ENCODE data around the gene RGL3.
A peak's percentile ranks its signal among the peaks of the same experiment; 100 is the strongest.

RGL3 gene

DNA sequence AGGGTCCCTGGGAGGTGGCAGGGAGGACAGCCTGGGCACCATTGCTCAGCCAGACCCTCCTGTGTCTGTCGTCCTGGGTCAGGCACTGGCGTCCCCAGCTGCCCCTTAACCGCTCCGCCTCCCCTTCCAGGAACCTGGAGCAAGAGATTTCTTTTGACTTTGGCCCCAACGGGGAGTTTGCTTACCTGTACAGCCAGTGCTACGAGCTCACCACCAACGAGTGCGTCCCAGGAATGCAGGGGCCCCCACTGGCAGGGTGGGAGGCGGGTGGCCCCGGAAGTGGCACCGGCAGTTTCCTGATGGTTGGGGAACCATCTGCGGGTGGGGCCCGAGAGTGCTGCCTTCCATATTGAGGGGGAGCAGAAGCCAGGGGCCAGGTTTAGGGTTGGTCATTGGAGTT lies 29.3 kb upstream of the RGL3 start:
- no peak overlapping the region for H3K4ac ChIP-seq (ENCODE audit: low read depth, low read length)
- H3K27me3 ChIP-seq (ENCODE audit: insufficient read depth, low read length) = no peaks in the 10 kb centered on the region
- peaks cover 63 to 64% of the 10 kb centered on the region in 2 experiments for H3K36me3 ChIP-seq (ENCODE audit: control insufficient read depth in 1 of 2, insufficient read depth in 2 of 2, low read length in 2 of 2)
- no peaks in the 10 kb centered on the region for H3K4me1 ChIP-seq (ENCODE audit: control insufficient read depth in 1 of 2, insufficient read depth in 2 of 2, low read length in 2 of 2)
- no peak overlapping the region for H3K27ac ChIP-seq (ENCODE audit: low read depth, low read length)
- H3K23ac ChIP-seq (ENCODE audit: low read length) = no peak overlapping the region
- WGBS (ENCODE audit: extremely low coverage, insufficient coverage, insufficient read length) = no CpG with 5 or more reads among the region's 13 CpGs
- no peak overlapping the region for H2BK5ac ChIP-seq (ENCODE audit: low read depth, low read length, poor library complexity)
- DNase-seq = no peak
- H3K18ac ChIP-seq (ENCODE audit: low read length) = no peak overlapping the region
- H3K4me2 ChIP-seq (ENCODE audit: low read length) = no peak overlapping the region
- no peaks in the 10 kb centered on the region for H3K79me1 ChIP-seq (ENCODE audit: low read length)
- no peak overlapping the region for H3K14ac ChIP-seq (ENCODE audit: low read length)
- H2AK5ac ChIP-seq (ENCODE audit: low read length) = no peak overlapping the region
- H3K9ac ChIP-seq (ENCODE audit: low read length) = no peak overlapping the region
- H3K79me2 ChIP-seq (ENCODE audit: control insufficient read depth, insufficient read depth, low read length, poor library complexity) = no peaks in the 10 kb centered on the region
- H3K9me3 ChIP-seq (ENCODE audit: insufficient read depth, low read depth, low read length) = no peaks in the 10 kb centered on the region
- no peak overlapping the region for H2BK120ac ChIP-seq (ENCODE audit: insufficient read depth, low read length, poor library complexity)
- no peak overlapping the region for H3K4me3 ChIP-seq (ENCODE audit: low read depth, low read length)
- H2AFZ ChIP-seq (ENCODE audit: insufficient read depth, low read length, poor library complexity) = no peak overlapping the region
- H4K91ac ChIP-seq (ENCODE audit: low read depth, low read length) = no peak overlapping the region
- no peak overlapping the region for H4K12ac ChIP-seq (ENCODE audit: low read depth, low read length)
- H4K8ac ChIP-seq (ENCODE audit: low read depth, low read length) = no peak overlapping the region
- no peak overlapping the region for H2BK12ac ChIP-seq (ENCODE audit: low read length)

DNA sequence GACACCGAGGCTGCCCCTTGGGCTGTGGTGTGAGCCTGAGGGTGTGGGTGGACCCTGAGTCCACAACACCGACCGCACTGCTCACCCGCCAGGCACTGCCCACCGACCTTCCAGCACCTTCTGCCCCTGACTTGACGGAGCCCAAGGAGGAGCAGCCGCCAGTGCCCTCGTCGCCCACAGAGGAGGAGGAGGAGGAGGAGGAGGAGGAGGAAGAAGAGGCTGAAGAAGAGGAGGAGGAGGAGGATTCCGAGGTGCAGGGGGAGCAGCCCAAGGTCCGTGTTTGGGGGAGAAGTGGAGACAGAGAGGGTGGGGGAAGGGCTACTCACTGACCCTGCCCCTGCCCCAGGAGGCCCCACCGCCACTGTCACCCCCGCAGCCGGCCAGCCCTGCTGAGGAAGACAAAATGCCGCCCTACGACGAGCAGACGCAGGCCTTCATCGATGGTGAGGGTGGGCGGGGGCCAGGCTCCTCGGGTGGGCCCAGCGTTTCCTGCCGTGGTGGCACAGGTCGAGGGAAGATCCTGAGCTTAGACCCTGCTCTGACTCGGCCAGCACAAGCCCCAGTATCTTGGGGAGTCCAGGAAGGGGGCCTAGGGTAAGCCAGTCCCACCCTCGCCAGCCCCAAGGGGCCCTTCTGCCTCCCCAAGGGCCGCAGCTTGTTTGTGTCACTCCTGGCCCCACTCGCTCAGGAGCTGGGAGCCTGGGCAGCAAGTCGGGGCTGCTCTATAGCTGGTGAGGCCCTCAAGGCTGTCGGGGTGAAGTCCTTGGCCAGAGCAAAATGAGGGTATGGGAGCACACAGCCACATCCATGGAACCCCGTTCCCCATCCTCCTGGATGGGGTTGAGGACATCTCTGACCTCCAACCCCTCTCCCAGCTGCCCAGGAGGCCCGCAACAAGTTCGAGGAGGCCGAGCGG lies 28.5 kb upstream of the RGL3 start:
- no peak overlapping the region for H3K14ac ChIP-seq (ENCODE audit: low read length)
- no peak overlapping the region for H3K4me2 ChIP-seq (ENCODE audit: low read length)
- no peak overlapping the region for H2BK120ac ChIP-seq (ENCODE audit: insufficient read depth, low read length, poor library complexity)
- no peak overlapping the region for H2AFZ ChIP-seq (ENCODE audit: insufficient read depth, low read length, poor library complexity)
- H2BK5ac ChIP-seq (ENCODE audit: low read depth, low read length, poor library complexity) = no peak overlapping the region
- H3K4me1 ChIP-seq (ENCODE audit: control insufficient read depth in 1 of 2, insufficient read depth in 2 of 2, low read length in 2 of 2) = no peaks in the 10 kb centered on the region
- H3K36me3 ChIP-seq (ENCODE audit: control insufficient read depth in 1 of 2, insufficient read depth in 2 of 2, low read length in 2 of 2) = peaks cover 65 to 69% of the 10 kb centered on the region in 2 experiments
- no peak overlapping the region for H3K4ac ChIP-seq (ENCODE audit: low read depth, low read length)
- H3K27ac ChIP-seq (ENCODE audit: low read depth, low read length) = no peak overlapping the region
- no peak overlapping the region for H2AK5ac ChIP-seq (ENCODE audit: low read length)
- no peak overlapping the region for H2BK12ac ChIP-seq (ENCODE audit: low read length)
- no peak overlapping the region for H4K91ac ChIP-seq (ENCODE audit: low read depth, low read length)
- whole genome bisulfite sequencing (ENCODE audit: extremely low coverage, insufficient coverage, insufficient read length) = no CpG with 5 or more reads among the region's 35 CpGs
- H3K18ac ChIP-seq (ENCODE audit: low read length) = no peak overlapping the region
- no peaks in the 10 kb centered on the region for H3K9me3 ChIP-seq (ENCODE audit: insufficient read depth, low read depth, low read length)
- H4K8ac ChIP-seq (ENCODE audit: low read depth, low read length) = no peak overlapping the region
- H3K79me2 ChIP-seq (ENCODE audit: control insufficient read depth, insufficient read depth, low read length, poor library complexity) = no peaks in the 10 kb centered on the region
- H3K79me1 ChIP-seq (ENCODE audit: low read length) = no peaks in the 10 kb centered on the region
- H3K23ac ChIP-seq (ENCODE audit: low read length) = no peak overlapping the region
- H4K12ac ChIP-seq (ENCODE audit: low read depth, low read length) = no peak overlapping the region
- no peaks in the 10 kb centered on the region for H3K27me3 ChIP-seq (ENCODE audit: insufficient read depth, low read length)
- no peak overlapping the region for H3K4me3 ChIP-seq (ENCODE audit: low read depth, low read length)
- H3K9ac ChIP-seq (ENCODE audit: low read length) = no peak overlapping the region
- no peak for DNase-seq

DNA sequence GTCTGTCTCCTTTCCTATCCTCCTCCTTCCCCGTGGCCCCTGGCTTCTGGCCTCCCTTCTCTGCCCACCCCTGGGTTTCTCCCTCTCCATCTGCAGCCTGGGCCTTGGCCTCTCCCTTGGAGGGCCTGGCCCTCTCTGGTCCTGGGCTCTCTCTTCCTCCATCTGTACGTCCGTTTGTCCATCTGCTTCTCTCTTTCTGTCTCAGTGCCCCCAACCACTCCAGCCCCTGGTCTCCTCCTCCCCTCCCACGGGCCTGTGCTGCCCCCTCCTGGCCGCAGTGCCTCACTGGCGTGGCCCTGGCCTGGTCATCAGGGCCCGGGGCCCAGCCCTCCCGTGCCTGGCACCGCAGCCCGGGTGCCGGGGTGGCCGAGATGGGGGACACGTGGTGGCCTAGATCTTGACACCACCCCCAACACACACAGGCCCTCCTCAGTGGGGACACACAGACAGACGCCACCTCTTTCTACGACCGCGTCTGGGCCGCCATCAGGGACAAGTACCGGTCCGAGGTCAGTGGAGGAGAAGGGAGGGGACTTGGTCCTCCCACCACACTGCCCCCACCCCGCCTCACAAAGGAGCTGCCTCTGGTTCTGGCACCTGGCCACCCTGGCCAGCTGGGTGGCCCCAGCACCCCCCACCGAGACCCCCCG lies 27.7 kb upstream of the RGL3 start:
- Histone ChIP-seq H2BK120ac (ENCODE audit: insufficient read depth, low read length, poor library complexity) (no peak overlapping the region), H3K27ac (ENCODE audit: low read depth, low read length) (no peak overlapping the region), H2BK12ac (ENCODE audit: low read length) (no peak overlapping the region), H3K14ac (ENCODE audit: low read length) (no peak overlapping the region), H3K4me3 (ENCODE audit: low read depth, low read length) (no peak overlapping the region), H3K36me3 (ENCODE audit: control insufficient read depth in 1 of 2, insufficient read depth in 2 of 2, low read length in 2 of 2) (peaks cover 72 to 77% of the 10 kb centered on the region in 2 experiments), H2AFZ (ENCODE audit: insufficient read depth, low read length, poor library complexity) (no peak overlapping the region), H3K9ac (ENCODE audit: low read length) (no peak overlapping the region), H3K9me3 (ENCODE audit: insufficient read depth, low read depth, low read length) (no peaks in the 10 kb centered on the region), H2AK5ac (ENCODE audit: low read length) (no peak overlapping the region), H3K23ac (ENCODE audit: low read length) (no peak overlapping the region), H3K27me3 (ENCODE audit: insufficient read depth, low read length) (no peaks in the 10 kb centered on the region), H3K4ac (ENCODE audit: low read depth, low read length) (no peak overlapping the region), H3K79me1 (ENCODE audit: low read length) (no peaks in the 10 kb centered on the region), H3K18ac (ENCODE audit: low read length) (no peak overlapping the region), H3K79me2 (ENCODE audit: control insufficient read depth, insufficient read depth, low read length, poor library complexity) (no peaks in the 10 kb centered on the region), H4K91ac (ENCODE audit: low read depth, low read length) (no peak overlapping the region), H3K4me1 (ENCODE audit: control insufficient read depth in 1 of 2, insufficient read depth in 2 of 2, low read length in 2 of 2) (no peaks in the 10 kb centered on the region), H4K12ac (ENCODE audit: low read depth, low read length) (no peak overlapping the region), H3K4me2 (ENCODE audit: low read length) (no peak overlapping the region), H4K8ac (ENCODE audit: low read depth, low read length) (no peak overlapping the region), H2BK5ac (ENCODE audit: low read depth, low read length, poor library complexity) (no peak overlapping the region)
- DNase-seq = peak in 1 of 2 donors; percentile 67
- no CpG with 5 or more reads among the region's 23 CpGs for WGBS (ENCODE audit: extremely low coverage, insufficient coverage, insufficient read length)

DNA sequence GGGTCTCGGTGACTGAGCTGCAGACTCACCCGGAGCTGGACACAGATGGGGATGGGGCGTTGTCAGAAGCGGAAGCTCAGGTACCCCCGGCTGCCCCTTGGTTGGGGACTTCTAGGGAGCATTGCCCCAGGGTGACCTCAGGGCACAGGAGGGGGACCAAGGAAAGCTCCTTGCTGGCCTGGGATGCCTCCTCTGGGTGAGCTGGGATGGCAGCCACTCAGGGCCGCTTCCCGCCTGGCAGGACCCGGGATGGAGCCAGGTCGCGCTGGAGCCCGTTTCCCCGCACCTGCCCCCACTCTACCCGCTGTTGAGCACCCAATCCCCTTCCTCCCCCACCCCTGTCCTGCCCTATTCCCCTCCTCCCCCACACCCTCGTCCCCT lies 27.1 kb upstream of the RGL3 start:
- no peak overlapping the region for H3K4ac ChIP-seq (ENCODE audit: low read depth, low read length)
- H3K79me2 ChIP-seq (ENCODE audit: control insufficient read depth, insufficient read depth, low read length, poor library complexity) = no peaks in the 10 kb centered on the region
- no peaks in the 10 kb centered on the region for H3K79me1 ChIP-seq (ENCODE audit: low read length)
- H4K8ac ChIP-seq (ENCODE audit: low read depth, low read length) = no peak overlapping the region
- no peak overlapping the region for H4K12ac ChIP-seq (ENCODE audit: low read depth, low read length)
- no peak overlapping the region for H3K4me3 ChIP-seq (ENCODE audit: low read depth, low read length)
- H3K27ac ChIP-seq (ENCODE audit: low read depth, low read length) = no peak overlapping the region
- no peak for DNase-seq
- H3K27me3 ChIP-seq (ENCODE audit: insufficient read depth, low read length) = no peaks in the 10 kb centered on the region
- no peak overlapping the region for H2BK120ac ChIP-seq (ENCODE audit: insufficient read depth, low read length, poor library complexity)
- no peak overlapping the region for H3K18ac ChIP-seq (ENCODE audit: low read length)
- H3K36me3 ChIP-seq (ENCODE audit: control insufficient read depth in 1 of 2, insufficient read depth in 2 of 2, low read length in 2 of 2) = peaks cover 77 to 82% of the 10 kb centered on the region in 2 experiments
- WGBS (ENCODE audit: extremely low coverage, insufficient coverage, insufficient read length) = no CpG with 5 or more reads among the region's 14 CpGs
- no peak overlapping the region for H3K23ac ChIP-seq (ENCODE audit: low read length)
- H3K9ac ChIP-seq (ENCODE audit: low read length) = no peak overlapping the region
- H3K9me3 ChIP-seq (ENCODE audit: insufficient read depth, low read depth, low read length) = no peaks in the 10 kb centered on the region
- no peak overlapping the region for H2BK5ac ChIP-seq (ENCODE audit: low read depth, low read length, poor library complexity)
- H4K91ac ChIP-seq (ENCODE audit: low read depth, low read length) = no peak overlapping the region
- no peaks in the 10 kb centered on the region for H3K4me1 ChIP-seq (ENCODE audit: control insufficient read depth in 1 of 2, insufficient read depth in 2 of 2, low read length in 2 of 2)
- no peak overlapping the region for H3K14ac ChIP-seq (ENCODE audit: low read length)
- H2BK12ac ChIP-seq (ENCODE audit: low read length) = no peak overlapping the region
- no peak overlapping the region for H3K4me2 ChIP-seq (ENCODE audit: low read length)
- no peak overlapping the region for H2AK5ac ChIP-seq (ENCODE audit: low read length)
- H2AFZ ChIP-seq (ENCODE audit: insufficient read depth, low read length, poor library complexity) = no peak overlapping the region

Measured in trophoblast cell (in vitro differentiated cells and primary cell).